GM19438 (cell line): Measurements from ENCODE around the gene ITPKC.

Source experiments
- ATAC-seq: cut with Tn5 transposase; IDR thresholded peaks from one replicate; pipeline ENCODE4 v1.9.1; 2021; ENCODE audit warnings: low read depth; ENCODE audit not compliant: unreplicated experiment

ITPKC gene

GRCh38 chr19:40690050-40690692, 26.7 kb upstream of the ITPKC start, which contains the start of gene NUMBL:
Gene NUMBL, minus strand, starts transcription at chr19:40690651. Its CDS starts 168 bp downstream, at chr19:40690483.
- ATAC-seq, result no peak

DNA sequence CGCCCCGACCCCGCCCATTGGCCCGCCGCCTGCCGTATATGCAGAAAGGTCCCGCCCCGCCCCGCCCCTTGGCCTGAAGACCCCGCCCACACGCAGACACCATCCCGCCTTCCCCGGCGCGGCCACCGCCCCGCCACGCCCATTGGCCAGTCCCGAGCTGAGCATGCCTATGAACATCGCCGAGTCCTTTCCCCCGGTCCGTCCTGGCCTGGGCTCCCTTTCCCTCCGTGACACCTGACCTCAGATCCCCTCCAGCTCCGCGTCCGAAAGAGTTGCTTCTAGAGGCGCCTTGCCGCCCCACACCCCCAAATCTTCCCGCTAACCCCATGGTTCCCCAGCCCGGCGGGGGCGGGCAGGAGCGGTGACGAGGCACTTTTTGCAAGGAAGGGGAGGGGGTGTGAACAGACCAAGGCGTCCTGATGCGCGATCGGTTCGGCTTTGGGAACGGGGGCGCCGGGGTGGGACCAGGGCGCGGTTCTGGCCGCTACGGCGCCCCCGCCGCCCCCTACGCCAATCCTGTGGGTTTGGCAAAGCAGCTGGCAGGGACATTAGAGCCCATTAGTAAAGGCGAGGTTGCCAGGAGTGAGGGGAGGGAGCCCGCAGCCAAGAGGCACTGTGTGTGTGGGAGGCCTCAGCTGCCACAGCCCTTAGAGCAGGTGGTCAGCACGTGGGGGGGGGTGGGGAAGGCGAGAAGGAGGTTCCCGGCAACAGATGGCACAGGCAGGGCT, 26.1 kb upstream of the ITPKC start:
- ATAC-seq, result peak; percentile 62

DNA sequence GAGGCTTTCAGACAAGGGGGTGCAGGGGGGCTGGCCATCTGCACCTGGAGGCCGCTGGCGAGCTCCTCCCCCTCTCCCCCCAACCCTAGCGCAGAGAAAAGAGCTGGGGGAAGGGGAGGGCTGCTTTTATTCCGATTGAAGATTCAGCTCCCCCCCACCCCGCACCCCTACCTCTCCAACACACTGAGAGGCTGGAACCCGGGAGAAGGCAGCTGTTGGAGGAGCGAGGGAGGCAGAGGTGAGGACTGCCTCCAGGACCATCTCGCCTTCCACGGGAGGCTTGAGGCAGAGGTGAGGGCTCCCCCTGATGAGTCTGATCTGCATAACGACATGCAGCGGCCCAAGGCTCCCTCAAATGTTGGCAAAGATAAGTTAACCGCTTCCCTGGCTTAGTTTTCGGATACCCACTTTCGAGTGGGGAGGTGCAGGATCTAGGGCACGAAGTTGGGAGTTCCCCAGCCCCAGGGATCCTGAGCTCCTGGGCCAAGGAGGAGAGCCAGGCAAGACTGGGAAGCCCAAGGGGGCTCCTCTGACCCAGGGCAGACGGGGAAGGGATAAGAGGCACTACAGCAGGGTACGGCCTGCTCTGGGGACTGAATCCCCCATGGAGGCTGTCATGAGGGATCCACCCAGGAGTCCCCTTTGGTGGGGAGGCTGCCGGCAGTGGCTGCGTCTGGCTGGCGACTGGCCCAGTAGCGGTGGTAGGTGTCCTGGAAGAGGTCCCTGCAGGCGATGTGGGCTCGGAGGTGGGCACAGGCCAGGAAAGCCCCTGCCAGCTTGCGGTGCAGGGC, 25.3 kb upstream of the ITPKC start:
- ATAC-seq, result no peak

DNA sequence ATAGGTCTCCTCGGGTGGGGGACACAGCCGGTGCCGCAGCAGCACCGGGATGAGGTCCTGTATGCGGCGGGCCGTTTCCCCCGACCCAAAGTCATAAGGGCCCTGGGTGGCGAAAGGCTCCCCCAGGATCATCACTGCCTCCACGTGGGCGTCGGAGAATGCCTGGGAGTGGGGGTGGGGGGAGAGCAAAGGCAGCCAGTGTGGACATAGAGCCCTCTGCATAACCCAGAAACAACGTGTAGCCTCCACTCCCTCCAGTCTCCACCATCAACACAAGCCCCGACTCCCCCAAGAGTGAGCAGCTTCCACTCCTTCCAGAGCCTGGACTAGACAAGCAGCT, 24.7 kb upstream of the ITPKC start:
- ATAC-seq, result no peak

- no peak for ATAC-seq
Observed at GRCh38 chr19:40693150-40693788, 23.6 kb upstream of the ITPKC start.

DNA sequence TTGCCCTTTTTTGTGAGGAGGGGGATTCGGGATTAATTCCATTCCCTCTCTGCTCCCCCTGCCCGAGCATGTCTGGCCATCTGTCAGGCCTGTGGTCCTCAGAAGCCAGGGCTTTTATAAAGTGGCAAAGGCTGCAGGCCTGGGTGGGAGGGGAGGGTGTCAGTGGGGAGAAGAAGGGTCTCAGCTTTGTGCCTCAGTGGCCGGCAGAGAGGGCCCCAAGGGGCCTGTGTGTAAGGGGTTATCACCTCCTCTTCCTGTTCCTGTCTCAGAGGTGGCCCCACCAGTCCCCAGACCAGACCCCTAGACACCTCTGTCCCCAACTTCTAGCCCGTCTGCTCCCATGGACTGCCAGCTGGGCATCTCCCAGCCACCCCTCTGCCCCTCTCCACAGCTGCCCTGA, 23.0 kb upstream of the ITPKC start:
- no peak for ATAC-seq

DNA sequence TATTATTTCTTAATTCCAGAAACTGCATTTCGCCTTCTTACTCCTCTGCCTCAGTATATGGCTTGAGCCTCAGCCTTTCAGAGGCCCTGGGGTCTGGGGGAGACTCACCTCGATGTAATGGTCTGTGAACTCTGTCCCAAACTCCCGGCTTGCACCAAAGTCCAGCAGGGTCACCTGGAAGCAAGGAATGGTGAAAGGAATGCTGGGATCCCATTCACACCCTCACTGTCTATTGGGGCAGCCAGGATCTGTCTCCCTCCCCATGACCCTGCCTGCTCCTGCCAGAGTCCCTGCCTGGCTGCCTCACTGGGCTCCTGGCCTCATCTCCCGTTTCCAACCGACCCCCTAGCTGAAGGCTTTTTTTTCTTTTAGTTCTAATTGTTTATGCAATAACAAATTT, 21.0 kb upstream of the ITPKC start:
- ATAC-seq, result no peak

GRCh38 chr19:40697007-40697406, 19.9 kb upstream of the ITPKC start:
- ATAC-seq, result no peak

- no peak for ATAC-seq
Observed at GRCh38 chr19:40700083-40700482, 16.8 kb upstream of the ITPKC start.

- ATAC-seq, result no peak
Observed at GRCh38 chr19:40701758-40702157, 15.2 kb upstream of the ITPKC start.

- no peak for ATAC-seq
Observed at GRCh38 chr19:40702337-40703012, 14.4 kb upstream of the ITPKC start.

DNA sequence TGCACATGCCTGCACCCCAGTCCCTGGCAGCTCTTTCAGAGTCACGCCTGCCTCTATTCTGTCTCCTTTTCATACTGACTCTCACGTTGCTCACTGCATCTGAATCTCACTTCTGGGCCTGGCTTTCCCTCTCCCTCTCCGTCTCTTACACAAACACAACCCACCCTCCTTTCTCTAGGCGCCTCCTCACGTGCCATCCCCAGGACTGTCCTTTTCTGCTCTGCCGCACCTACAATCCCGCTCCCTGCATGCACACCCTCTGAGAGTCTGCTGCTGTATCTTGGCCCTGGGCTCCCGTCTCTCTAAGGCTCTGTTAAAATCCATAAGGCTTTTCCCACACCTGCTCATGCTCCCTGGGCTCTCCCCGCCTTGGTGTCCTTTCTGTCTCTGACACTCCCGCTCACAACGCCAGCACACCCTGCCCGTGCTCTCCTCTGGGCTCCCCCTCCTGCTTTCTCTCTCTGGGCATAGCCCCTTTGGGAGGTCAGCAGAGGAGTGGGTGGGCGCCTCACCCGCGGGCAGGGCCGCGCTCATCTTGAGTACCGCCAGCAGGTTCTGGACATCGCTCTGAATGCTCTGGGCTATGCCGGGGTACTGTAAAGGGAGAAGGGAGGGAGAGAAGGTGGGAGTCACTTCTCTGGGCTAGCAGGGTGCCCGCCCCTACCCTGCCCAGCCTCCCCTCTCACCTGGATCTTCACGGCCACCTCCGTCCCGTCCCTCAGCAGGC, 13.7 kb upstream of the ITPKC start:
- no peak for ATAC-seq

GRCh38 chr19:40704491-40705361, 12.2 kb upstream of the ITPKC start:
- ATAC-seq, result no peak

DNA sequence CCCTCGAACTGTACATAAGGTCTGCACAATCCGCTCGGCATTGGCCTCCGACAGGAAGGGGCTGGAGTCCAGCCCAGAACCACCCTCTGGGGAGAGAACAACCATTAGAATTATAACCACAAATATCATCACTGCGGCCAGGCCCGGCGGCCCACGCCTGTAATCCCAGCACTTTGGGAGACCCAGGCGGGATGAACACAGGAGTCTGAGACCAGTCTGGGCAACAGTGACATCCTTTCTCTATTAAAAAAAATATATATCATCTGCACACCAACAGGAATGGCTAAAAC, 11.6 kb upstream of the ITPKC start:
- ATAC-seq, result no peak

DNA sequence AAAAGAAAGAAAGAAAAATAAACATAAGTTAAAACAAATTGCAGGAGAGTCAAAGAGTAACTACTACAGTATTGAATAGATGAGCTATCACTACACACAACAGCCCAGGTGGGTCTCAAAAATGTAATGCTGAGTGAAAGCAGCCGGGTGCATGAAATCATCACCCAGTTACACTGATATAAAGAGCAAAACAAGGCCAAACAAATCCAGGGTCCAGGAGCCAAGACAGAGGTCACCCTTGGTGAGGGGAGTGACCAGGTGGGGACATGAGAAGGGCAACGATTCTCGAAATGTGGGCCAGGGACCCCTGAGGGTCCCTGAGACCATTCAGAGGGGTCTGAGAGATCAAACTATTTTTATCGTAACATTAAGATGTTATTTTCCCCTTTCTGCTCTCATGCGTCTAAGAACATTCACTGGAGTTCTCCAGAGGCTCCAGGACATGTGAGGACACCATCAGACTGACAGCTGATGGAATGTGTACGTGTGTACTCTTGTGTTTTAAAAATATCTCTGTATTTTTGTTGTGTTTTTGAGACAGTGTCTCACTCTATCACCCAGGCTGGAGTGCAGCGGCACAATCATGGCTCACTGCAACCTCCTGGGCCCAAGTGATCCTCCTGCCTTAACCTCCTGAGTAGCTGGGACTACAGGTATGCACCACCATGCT, 10.8 kb upstream of the ITPKC start:
- ATAC-seq, result no peak

DNA sequence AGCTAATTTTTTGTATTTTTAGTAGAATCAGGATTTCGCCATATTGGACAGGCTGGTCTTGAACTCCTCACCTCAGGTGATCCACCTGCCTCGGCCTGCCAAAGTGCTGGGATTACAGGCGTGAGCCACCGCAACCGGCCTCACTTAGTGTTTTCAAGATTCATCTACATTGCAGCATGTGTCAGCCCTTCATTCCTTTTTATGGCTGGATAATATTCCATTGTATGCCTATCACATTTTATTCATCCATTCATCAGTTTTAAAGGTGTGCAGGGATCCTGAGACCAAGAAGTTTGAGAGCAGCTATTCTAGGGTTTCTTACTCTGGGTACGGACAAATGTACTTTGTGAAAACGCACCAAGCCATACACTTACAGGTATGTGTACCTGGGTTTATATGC, 9.3 kb upstream of the ITPKC start:
- no peak for ATAC-seq

- no peak for ATAC-seq
Observed at GRCh38 chr19:40709817-40710216, 7.1 kb upstream of the ITPKC start.

GRCh38 chr19:40713939-40714338, 3.0 kb upstream of the ITPKC start:
- ATAC-seq, result no peak
